CD4-positive, alpha-beta T cell treated with Interferon alpha-2 for 1 hour (primary cell): Measurements from ENCODE around the gene TRIM52.
A peak's percentile ranks its signal among the peaks of the same experiment; 100 is the strongest.
"Not testable (repeated sequence)": the region's sequence is repeated elsewhere in the genome, so short reads cannot be mapped to it uniquely, and the experiment has no call there.

Experiments used
- DNase-seq, 2 donors: peaks; one replicate each; pipeline ENCODE4 v3.0.0-alpha.2; 2020 to 2022

TRIM52 gene

GRCh38 chr5:181212080-181212479 is 48.9 kb downstream of the TRIM52 start:
- DNase-seq = no peak

DNA sequence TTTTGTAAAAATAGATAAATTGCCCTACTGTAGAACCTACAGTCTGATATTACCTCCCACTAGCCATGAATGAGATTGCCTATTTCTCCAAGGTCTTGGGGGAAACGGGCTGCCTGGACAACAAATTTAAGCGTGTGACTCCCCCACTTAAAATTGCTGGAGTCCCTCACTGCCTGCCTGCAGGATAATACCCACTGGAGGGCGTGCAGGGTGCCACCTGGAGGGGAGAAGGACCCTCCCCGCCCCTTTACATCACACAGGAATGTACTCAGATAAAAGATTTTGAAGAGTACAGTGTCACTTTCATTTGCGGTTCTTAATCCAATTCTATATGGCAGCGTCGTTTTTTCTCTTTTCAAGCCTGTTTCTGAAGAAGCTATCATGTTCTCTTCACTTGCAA is 49.7 kb downstream of the TRIM52 start:
- DNase-seq = no peak

- not testable (repeated sequence) for DNase-seq
These were observed 50.2 kb downstream of the TRIM52 start for GRCh38 chr5:181210698-181211097.

- not testable (repeated sequence) for DNase-seq
These were observed 50.8 kb downstream of the TRIM52 start for GRCh38 chr5:181210148-181210547.

- DNase-seq = not testable (repeated sequence)
These were observed 51.9 kb downstream of the TRIM52 start for GRCh38 chr5:181209006-181209405.

DNA sequence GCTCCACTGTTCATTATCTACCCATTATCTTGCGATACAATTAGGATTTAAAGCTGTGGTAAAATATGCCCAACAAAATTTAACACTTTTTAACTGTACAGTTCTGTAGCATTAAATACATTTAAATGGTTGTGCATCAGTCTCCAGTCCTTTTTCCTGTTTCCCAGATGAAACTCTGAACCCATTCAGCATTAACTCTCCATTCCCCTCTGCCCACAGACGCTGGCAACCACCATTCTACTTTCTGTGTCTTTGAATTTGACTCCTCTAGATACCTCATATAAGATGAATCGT is 53.0 kb downstream of the TRIM52 start:
- DNase-seq = no peak

GRCh38 chr5:181207214-181207959 is 53.6 kb downstream of the TRIM52 start:
- peak; percentile 77 to 88 for DNase-seq

DNA sequence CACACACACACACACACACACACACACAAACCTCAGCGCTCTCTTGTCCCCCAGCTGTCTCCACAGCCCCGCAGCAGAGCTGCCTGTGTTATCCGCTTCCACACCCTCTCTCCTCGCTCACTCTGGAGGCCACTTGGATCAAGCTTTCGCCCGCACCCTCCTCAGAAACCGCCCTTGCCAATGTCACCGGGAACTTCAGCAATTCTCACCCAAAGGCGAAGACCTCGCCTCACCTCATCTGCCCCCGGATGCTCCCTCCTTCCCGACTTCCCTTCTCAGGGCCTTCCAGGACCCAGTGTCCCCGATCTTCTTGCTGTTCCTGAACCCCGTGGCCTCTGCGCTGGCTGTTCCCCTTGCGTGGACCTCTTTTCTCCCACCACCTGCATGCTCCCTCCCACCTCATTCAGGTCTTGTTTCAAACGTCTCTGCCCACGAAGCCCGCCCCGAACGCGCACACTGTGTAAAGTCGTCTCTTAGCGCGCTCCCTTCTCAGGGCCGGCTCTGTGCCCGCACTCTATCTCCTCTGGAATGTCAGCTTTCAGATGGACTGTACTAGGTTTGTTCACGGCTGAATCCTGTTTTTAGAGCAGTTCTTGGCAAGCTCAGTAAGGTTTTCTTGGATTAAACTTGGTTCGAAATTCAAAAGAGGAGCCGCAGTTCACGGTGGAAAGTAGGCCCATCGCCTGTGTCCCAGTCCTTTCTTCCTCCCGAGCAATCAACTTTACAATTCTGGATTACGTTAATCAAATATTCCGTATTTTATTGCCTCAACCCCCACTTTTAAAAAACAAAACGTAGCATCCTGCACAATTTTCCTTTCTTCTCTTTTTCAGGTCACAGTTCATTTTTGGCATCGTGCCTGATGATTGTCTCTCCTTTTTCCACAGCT is 54.9 kb downstream of the TRIM52 start:
- no peak for DNase-seq
